Neutrophil (primary cell): Measurements from ENCODE around the gene SRGAP1.
"Not testable (repeated sequence)": the region's sequence is repeated elsewhere in the genome, so short reads cannot be mapped to it uniquely, and the experiment has no call there.

ENCODE experiments used
- H3K27ac ChIP-seq: fragments of 200-600 bp; sonication (generic); 2 replicates; pipeline ENCODE4 v1.5.1; 2016; ENCODE audit warnings: mild to moderate bottlenecking, moderate library complexity
- H3K27me3 ChIP-seq: fragments of 200-600 bp; sonication (generic); 2 replicates; pipeline ENCODE4 v1.6.0; 2016; ENCODE audit warnings: mild to moderate bottlenecking
- H3K36me3 ChIP-seq: fragments of 200-600 bp; sonication (generic); 2 replicates; pipeline ENCODE4 v1.5.1; 2017
- H3K4me1 ChIP-seq, 2 experiments: fragments of 200-600 bp in 1 of 2; sonication (generic) in 1 of 2; 1 replicate in 1 of 2; 2 replicates in 1 of 2; pipeline versions ENCODE4 v1.5.1 to v1.6.1; 2013 to 2016; ENCODE audit warnings: low read depth in 1 of 2, low read length in 1 of 2, mild to moderate bottlenecking in 1 of 2, moderate library complexity in 1 of 2; ENCODE audit not compliant: control insufficient read depth in 1 of 2, insufficient read depth in 1 of 2
- H3K4me3 ChIP-seq, 2 experiments: fragments of 200-600 bp in 1 of 2; sonication (generic) in 1 of 2; 1 replicate in 1 of 2; 2 replicates in 1 of 2; pipeline ENCODE4 v1.5.1; 2013 to 2016; ENCODE audit warnings: low read depth in 1 of 2, low read length in 1 of 2, mild to moderate bottlenecking in 1 of 2, moderate library complexity in 1 of 2
- H3K9me3 ChIP-seq: fragments of 200-600 bp; sonication (generic); 2 replicates; pipeline ENCODE4 v1.5.1; 2016
- TF ChIP-seq, protein P1 (sequence below): fragments of 200-600 bp; sonication (generic); IDR thresholded peaks from 2 replicates; pipeline ENCODE4 v1.5.1; 2016; ENCODE audit warnings: antibody characterized with exemption

SRGAP1 gene

DNA sequence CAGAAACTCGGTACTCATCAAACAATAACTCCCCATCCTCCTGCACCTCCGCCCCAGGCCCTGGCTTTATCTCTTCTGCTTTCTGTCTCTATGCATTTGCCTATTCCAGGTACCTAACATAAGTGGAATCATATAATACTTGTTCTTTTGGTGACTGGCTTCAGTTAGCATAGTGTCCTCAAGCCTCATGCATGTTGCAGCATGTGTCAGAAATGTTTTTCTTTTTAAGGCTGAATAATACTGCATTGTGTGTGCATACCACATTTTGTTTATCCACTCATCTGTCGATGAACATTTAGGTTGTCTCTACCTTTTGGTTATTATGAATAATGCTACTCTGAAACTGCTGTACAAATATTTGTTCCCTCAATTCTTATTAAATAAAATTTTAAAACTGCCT is 260.5 kb downstream of the SRGAP1 start:
- no peaks in the 10 kb centered on the region for H3K27me3 ChIP-seq
- no peaks in the 10 kb centered on the region for H3K9me3 ChIP-seq
- no peaks in the 10 kb centered on the region for H3K36me3 ChIP-seq
- H3K4me1 ChIP-seq, result no peaks in the 10 kb centered on the region
- H3K4me3 ChIP-seq, result no peak overlapping the region
- TF ChIP-seq, protein P1, sequence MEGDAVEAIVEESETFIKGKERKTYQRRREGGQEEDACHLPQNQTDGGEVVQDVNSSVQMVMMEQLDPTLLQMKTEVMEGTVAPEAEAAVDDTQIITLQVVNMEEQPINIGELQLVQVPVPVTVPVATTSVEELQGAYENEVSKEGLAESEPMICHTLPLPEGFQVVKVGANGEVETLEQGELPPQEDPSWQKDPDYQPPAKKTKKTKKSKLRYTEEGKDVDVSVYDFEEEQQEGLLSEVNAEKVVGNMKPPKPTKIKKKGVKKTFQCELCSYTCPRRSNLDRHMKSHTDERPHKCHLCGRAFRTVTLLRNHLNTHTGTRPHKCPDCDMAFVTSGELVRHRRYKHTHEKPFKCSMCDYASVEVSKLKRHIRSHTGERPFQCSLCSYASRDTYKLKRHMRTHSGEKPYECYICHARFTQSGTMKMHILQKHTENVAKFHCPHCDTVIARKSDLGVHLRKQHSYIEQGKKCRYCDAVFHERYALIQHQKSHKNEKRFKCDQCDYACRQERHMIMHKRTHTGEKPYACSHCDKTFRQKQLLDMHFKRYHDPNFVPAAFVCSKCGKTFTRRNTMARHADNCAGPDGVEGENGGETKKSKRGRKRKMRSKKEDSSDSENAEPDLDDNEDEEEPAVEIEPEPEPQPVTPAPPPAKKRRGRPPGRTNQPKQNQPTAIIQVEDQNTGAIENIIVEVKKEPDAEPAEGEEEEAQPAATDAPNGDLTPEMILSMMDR, result no peak
- H3K27ac ChIP-seq, result no peak overlapping the region

- H3K9me3 ChIP-seq, result no peaks in the 10 kb centered on the region
- H3K4me1 ChIP-seq, result no peaks in the 10 kb centered on the region
- H3K27ac ChIP-seq, result no peak overlapping the region
- no peaks in the 10 kb centered on the region for H3K27me3 ChIP-seq
- no peaks in the 10 kb centered on the region for H3K36me3 ChIP-seq
- no peak overlapping the region for H3K4me3 ChIP-seq
- TF ChIP-seq, protein P1, result no peak
These were observed 263.3 kb downstream of the SRGAP1 start for GRCh38 chr12:64107776-64108175.

DNA sequence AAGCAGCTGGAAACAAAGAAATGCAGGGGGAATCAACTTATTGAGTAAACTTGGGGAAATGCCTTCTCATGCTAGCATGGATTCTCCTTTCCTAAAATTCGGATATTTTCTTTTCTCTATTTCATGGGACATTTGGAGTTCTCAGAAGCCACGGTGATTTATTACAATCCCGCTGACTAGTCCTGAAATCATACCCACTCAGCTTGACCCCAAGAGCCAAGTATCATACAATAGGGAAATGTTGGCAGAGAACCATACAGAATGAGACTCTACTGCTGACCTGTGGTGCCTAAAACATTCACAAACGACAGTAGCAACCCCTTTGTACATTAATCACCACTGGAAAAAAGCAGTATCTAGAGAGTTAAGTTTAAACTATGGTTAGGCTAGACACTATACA is 265.2 kb downstream of the SRGAP1 start:
- Histone ChIP-seq H3K27ac (no peak overlapping the region), H3K27me3 (no peaks in the 10 kb centered on the region), H3K9me3 (no peaks in the 10 kb centered on the region), H3K4me3 (no peak overlapping the region), H3K4me1 (no peaks in the 10 kb centered on the region), H3K36me3 (no peaks in the 10 kb centered on the region)
- TF ChIP-seq, protein P1, result no peak

- Histone ChIP-seq H3K9me3 (no peaks in the 10 kb centered on the region), H3K36me3 (no peaks in the 10 kb centered on the region)
- TF ChIP-seq, protein P1, result no peak
These were observed 266.4 kb downstream of the SRGAP1 start for GRCh38 chr12:64110864-64111263.

DNA sequence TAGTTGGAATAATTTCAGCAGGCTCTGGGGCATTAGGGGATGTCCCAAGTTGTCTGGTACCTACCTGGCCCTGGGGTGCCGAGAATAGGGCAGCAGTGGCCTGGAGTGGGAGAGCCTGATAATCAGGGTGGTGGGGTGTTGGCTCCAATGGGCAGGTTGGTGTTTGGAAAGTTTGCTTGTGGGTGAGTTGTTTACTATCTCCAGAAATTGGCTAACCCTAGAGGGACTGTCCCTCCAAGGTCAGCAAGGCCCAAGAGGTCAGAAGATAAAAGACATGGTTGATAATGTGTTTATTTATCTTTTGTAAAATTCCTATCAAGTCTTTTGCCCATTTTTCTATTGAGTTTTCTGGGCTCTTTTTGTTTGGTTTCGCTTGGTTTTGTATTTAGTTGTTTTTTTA is 272.5 kb downstream of the SRGAP1 start:
- Histone ChIP-seq H3K4me3 (no peak overlapping the region), H3K36me3 (no peaks in the 10 kb centered on the region), H3K9me3 (no peaks in the 10 kb centered on the region), H3K4me1 (no peaks in the 10 kb centered on the region), H3K27ac (no peak overlapping the region), H3K27me3 (no peaks in the 10 kb centered on the region)
- TF ChIP-seq, protein P1, result no peak

More at GRCh38 chr12:64110864-64111263, 266.4 kb downstream of the SRGAP1 start:
- Histone ChIP-seq H3K4me3 (no peak overlapping the region), H3K27me3 (no peaks in the 10 kb centered on the region), H3K4me1 (no peaks in the 10 kb centered on the region), H3K27ac (no peak overlapping the region)

DNA sequence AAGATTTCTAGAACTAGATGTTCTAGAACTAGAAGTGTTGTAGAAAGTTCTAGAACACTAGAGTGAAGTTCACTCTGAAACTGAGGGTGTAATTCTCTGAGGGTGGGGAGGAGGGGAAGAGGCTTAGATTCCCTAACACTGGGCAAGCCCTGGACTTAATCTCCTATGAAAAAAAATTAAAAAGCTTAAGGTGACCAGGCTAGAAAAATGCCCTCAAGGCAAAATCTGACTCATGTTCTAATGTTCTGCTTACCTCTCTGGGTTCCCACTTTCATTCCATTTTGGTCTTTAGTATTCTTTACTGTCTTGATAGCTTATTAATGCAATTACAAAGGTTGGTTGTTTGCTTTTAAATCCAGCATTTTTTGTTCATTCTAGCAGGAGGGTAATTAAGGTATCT is 276.1 kb downstream of the SRGAP1 start:
- TF ChIP-seq, protein P1, result no peak

GRCh38 chr12:64121086-64121485 is 276.6 kb downstream of the SRGAP1 start:
- not testable (repeated sequence) for H3K4me3 ChIP-seq, H3K27me3 ChIP-seq, H3K4me1 ChIP-seq, H3K9me3 ChIP-seq, H3K27ac ChIP-seq, H3K36me3 ChIP-seq

More for the DNA sequence above, 276.1 kb downstream of the SRGAP1 start:
- H3K4me1 ChIP-seq, result no peaks in the 10 kb centered on the region
- H3K36me3 ChIP-seq, result no peaks in the 10 kb centered on the region
- no peaks in the 10 kb centered on the region for H3K27me3 ChIP-seq
- H3K27ac ChIP-seq, result no peak overlapping the region
- no peaks in the 10 kb centered on the region for H3K9me3 ChIP-seq
- no peak overlapping the region for H3K4me3 ChIP-seq
